Keratinocyte (primary cell): ENCODE data around the gene MLLT6. TPM values are rescaled to one million over a fixed set of nuclear protein-coding genes. Genes with fewer than 3 reads are reported as not detected.

Source experiments
- DNase-seq: peaks from one replicate; pipeline ENCODE4 v3.0.0-alpha.2; 2011; ENCODE audit warnings: low read depth, missing footprints, low spot score
- FAIRE-seq: peaks from 2 replicates; lab custom pipeline; 2011; peaks lifted over from hg19 to GRCh38; lab: Jason Lieb, UNC
- H2AFZ ChIP-seq: 2 replicates; pipeline ENCODE4 v1.6.0; 2012; ENCODE audit warnings: low read length, control low read depth, inconsistent platforms; ENCODE audit not compliant: control insufficient read depth
- H3K27ac ChIP-seq: 2 replicates; pipeline ENCODE4 v1.5.1; 2011; ENCODE audit warnings: low read length; ENCODE audit not compliant: control insufficient read depth, insufficient read depth
- H3K27me3 ChIP-seq: 3 replicates; pipeline ENCODE4 v1.6.0; 2011; ENCODE audit warnings: low read length; ENCODE audit not compliant: control insufficient read depth, insufficient read depth; ENCODE audit errors: extremely low read depth
- H3K36me3 ChIP-seq, 2 experiments: 2 replicates in 1 of 2; 3 replicates in 1 of 2; pipeline ENCODE4 v1.5.1; 2011; ENCODE audit warnings: low read length in 2 of 2, mild to moderate bottlenecking in 1 of 2; ENCODE audit not compliant: control insufficient read depth in 2 of 2, insufficient read depth in 2 of 2; ENCODE audit errors: extremely low read depth in 1 of 2
- H3K4me1 ChIP-seq: 3 replicates; pipeline ENCODE4 v1.5.1; 2011; ENCODE audit warnings: low read length; ENCODE audit not compliant: control insufficient read depth, insufficient read depth; ENCODE audit errors: extremely low read depth
- H3K4me2 ChIP-seq: 3 replicates; pipeline ENCODE4 v1.6.0; 2011; ENCODE audit warnings: low read depth, low read length; ENCODE audit not compliant: control insufficient read depth, insufficient read depth; ENCODE audit errors: extremely low read depth
- H3K4me3 ChIP-seq, 3 experiments: fragments of 200-600 bp in 1 of 3; sonication (generic) in 1 of 3; 2 replicates in 2 of 3; 3 replicates in 1 of 3; pipeline ENCODE4 v1.5.1; 2011 to 2016; ENCODE audit warnings: low read length in 3 of 3, mild to moderate bottlenecking in 3 of 3, control low read depth in 2 of 3, inconsistent platforms in 1 of 3, low read depth in 1 of 3, mixed read lengths in 1 of 3, mixed run types in 1 of 3, moderate library complexity in 1 of 3; ENCODE audit not compliant: control insufficient read depth in 2 of 3, insufficient read depth in 2 of 3; ENCODE audit errors: extremely low read depth in 1 of 3
- H3K79me2 ChIP-seq: 2 replicates; pipeline ENCODE4 v1.6.0; 2012; ENCODE audit warnings: low read length; ENCODE audit not compliant: control insufficient read depth, insufficient read depth
- H3K9ac ChIP-seq: 3 replicates; pipeline ENCODE4 v1.6.0; 2011; ENCODE audit warnings: low read length; ENCODE audit not compliant: control insufficient read depth, insufficient read depth; ENCODE audit errors: extremely low read depth
- H3K9me1 ChIP-seq: 3 replicates; pipeline ENCODE4 v1.6.0; 2011; ENCODE audit warnings: low read length; ENCODE audit not compliant: control insufficient read depth, insufficient read depth; ENCODE audit errors: extremely low read depth
- H3K9me3 ChIP-seq: 2 replicates; pipeline ENCODE4 v1.5.1; 2012; ENCODE audit warnings: low read depth, low read length; ENCODE audit not compliant: control insufficient read depth
- H4K20me1 ChIP-seq: 3 replicates; pipeline ENCODE4 v1.6.0; 2011; ENCODE audit warnings: low read length; ENCODE audit not compliant: control insufficient read depth, insufficient read depth; ENCODE audit errors: extremely low read depth
- EZH2 ChIP-seq: IDR thresholded peaks from one replicate; pipeline ENCODE4 v1.6.1; 2012; ENCODE audit warnings: inconsistent platforms, mild to moderate bottlenecking, low read length, moderate library complexity
- dilution Hi-C: fragments of 300-500 bp; cut with MboI; formaldehyde crosslinking; loops from one replicate; pipeline ENCODE4 v1.7.0; 2020; ENCODE audit warnings: low sequenced_read_pairs; ENCODE audit not compliant: extremely low pct_ligation_motif_present
- polyA plus RNA-seq, 5 experiments: library from polyadenylated mRNA; depleted of rRNA in 3 of 5; stranded (reverse) in 3 of 5; stranded (forward) in 1 of 5; unstranded in 1 of 5; fragments of >200 nt; gene quantifications; 1 replicate in 1 of 5; 2 replicates in 3 of 5; 3 replicates in 1 of 5; pipeline versions ENCODE4 v1.2.1 to v1.2.3, GENCODE V29; 2011 to 2012; ENCODE audit warnings: missing spikeins in 2 of 5, low read depth in 1 of 5, low replicate concordance in 1 of 5
- TF ChIP-seq, protein P1 (sequence below), 3 experiments: IDR thresholded peaks in 1 of 3; conservative IDR thresholded peaks in 1 of 3; optimal IDR thresholded peaks in 1 of 3; 2 replicates in 2 of 3; 3 replicates in 1 of 3; pipeline versions ENCODE3 to v1.5.1; 2011; ENCODE audit warnings: low read length in 3 of 3, mild to moderate bottlenecking in 3 of 3, moderate library complexity in 2 of 3, control low read depth in 1 of 3, inconsistent platforms in 1 of 3; ENCODE audit not compliant: insufficient read depth in 2 of 3; ENCODE audit errors: extremely low read depth in 1 of 3

The MLLT6 gene
- polyA plus RNA-seq, 1 donor (not counting 4 experiments of a cell fraction or from before 2014, with no cell fraction given), result 17.4 TPM

- Histone ChIP-seq H3K4me2 (peak overlapping the region; percentile 88), H3K9me3 (no peaks in the 10 kb centered on the region), H4K20me1 (no peaks in the 10 kb centered on the region), H3K27me3 (peaks cover 18% of the 10 kb centered on the region), H3K4me3 (peak overlapping the region; percentile 64 to 72 (median 69)), H3K79me2 (no peaks in the 10 kb centered on the region), H3K36me3 (no peaks in the 10 kb centered on the region), H3K9me1 (no peaks in the 10 kb centered on the region), H3K9ac (peak overlapping the region; percentile 65), H3K4me1 (peaks cover 15% of the 10 kb centered on the region), H3K27ac (no peak overlapping the region), H2AFZ (peak overlapping the region; percentile 49)
- DNase-seq (no peak), FAIRE-seq (no peak)
- dilution Hi-C loops, result no loop called here
- TF ChIP-seq EZH2, result no peak
- TF ChIP-seq, protein P1, sequence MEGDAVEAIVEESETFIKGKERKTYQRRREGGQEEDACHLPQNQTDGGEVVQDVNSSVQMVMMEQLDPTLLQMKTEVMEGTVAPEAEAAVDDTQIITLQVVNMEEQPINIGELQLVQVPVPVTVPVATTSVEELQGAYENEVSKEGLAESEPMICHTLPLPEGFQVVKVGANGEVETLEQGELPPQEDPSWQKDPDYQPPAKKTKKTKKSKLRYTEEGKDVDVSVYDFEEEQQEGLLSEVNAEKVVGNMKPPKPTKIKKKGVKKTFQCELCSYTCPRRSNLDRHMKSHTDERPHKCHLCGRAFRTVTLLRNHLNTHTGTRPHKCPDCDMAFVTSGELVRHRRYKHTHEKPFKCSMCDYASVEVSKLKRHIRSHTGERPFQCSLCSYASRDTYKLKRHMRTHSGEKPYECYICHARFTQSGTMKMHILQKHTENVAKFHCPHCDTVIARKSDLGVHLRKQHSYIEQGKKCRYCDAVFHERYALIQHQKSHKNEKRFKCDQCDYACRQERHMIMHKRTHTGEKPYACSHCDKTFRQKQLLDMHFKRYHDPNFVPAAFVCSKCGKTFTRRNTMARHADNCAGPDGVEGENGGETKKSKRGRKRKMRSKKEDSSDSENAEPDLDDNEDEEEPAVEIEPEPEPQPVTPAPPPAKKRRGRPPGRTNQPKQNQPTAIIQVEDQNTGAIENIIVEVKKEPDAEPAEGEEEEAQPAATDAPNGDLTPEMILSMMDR (optimal IDR thresholded peaks at IDR 0.05 in 1 of 3, IDR thresholded peaks at IDR 0.05 in 1 of 3, conservative IDR thresholded peaks at IDR 0.05 in 1 of 3; ENCODE audit: extremely low read depth in 1 of 3, insufficient read depth in 2 of 3, low read length in 3 of 3), result peak in 2 of 3 experiments; percentile 9 to 14
Observed at GRCh38 chr17:38673707-38674013, 31.4 kb upstream of the MLLT6 start.

DNA sequence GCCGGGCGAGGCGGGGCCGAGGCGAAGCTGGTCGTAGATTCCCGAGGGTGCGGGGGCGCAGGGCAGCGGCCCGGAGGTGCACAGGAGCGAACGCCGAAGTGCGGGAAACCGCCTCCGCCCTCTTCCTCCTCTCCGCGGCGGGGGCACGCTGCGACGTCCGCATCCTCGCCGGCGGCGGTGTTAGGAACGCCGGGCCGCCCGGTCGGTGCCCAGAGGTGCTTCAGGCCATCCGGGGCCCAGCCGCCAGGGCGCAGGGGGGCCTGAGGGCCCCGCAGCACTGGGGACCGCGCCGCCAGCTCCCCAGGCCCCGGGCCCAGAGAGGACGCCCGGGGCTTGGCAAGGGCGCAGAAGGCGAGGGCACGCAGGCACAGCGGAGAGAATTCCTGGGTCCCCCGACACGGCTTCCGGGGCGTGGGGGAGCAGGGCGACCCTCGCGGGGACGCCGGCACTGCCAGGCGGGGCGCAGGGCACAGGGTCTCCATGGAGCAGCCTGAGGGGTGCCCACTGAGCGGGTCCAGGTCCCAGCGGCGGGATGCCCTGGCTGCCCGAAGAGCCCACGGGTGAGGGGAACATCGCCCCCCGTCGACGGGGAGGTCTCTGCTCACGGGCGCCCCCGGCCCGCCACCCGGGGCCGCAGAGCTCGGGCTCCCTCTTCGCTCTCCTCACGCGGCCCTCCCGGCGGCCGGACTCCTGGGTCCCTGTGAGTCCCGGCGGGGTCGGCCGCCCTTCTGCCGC lies 30.9 kb upstream of the MLLT6 start:
- dilution Hi-C loops, result no loop called here

More for the DNA sequence above, 30.9 kb upstream of the MLLT6 start:
- Histone ChIP-seq H3K9me1 (no peaks in the 10 kb centered on the region), H2AFZ (peak overlapping the region; percentile 49), H3K27me3 (peaks cover 13% of the 10 kb centered on the region), H3K9me3 (no peaks in the 10 kb centered on the region), H3K4me2 (peak overlapping the region; percentile 88), H3K9ac (peak overlapping the region; percentile 65), H3K36me3 (no peaks in the 10 kb centered on the region), H3K79me2 (no peaks in the 10 kb centered on the region), H3K27ac (no peak overlapping the region), H3K4me3 (peak overlapping the region; percentile 64 to 72 (median 69)), H4K20me1 (no peaks in the 10 kb centered on the region), H3K4me1 (peaks cover 15% of the 10 kb centered on the region)
- no peak for FAIRE-seq
- TF ChIP-seq, protein P1 (optimal IDR thresholded peaks at IDR 0.05 in 1 of 3, IDR thresholded peaks at IDR 0.05 in 1 of 3, conservative IDR thresholded peaks at IDR 0.05 in 1 of 3; ENCODE audit: extremely low read depth in 1 of 3, insufficient read depth in 2 of 3, low read length in 3 of 3), result peak in 1 of 3 experiments; percentile 48
- peak; percentile 53 for TF ChIP-seq EZH2
- no peak for DNase-seq
